CD8-positive, alpha-beta memory T cell (primary cell): ENCODE data around the gene SSX2IP. TPM values are rescaled to one million over a fixed set of nuclear protein-coding genes. Genes with fewer than 3 reads are reported as not detected.
"Not testable (repeated sequence)": the region's sequence is repeated elsewhere in the genome, so short reads cannot be mapped to it uniquely, and the experiment has no call there.

ENCODE experiments used
- CTCF ChIA-PET: fragments of 350-600 bp; sonication (Branson Sonifier 250); formaldehyde crosslinking; loops from one replicate; lab custom pipeline; 2021; ENCODE audit warnings: antibody characterized with exemption; lab: Charles Lee
- POLR2A ChIA-PET: fragments of 350-600 bp; sonication (Branson Sonifier 250); formaldehyde crosslinking; loops from one replicate; lab custom pipeline; 2021; ENCODE audit warnings: antibody characterized with exemption; lab: Charles Lee
- DNase-seq, 5 donors: peaks; one replicate each; pipeline versions ENCODE4 v3.0.0 to v3.0.0-alpha.2; 2020 to 2022; ENCODE audit warnings: mixed read lengths in 1 of 5
- H3K27ac ChIP-seq: one replicate; pipeline ENCODE4 v1.7.0; 2013; ENCODE audit warnings: low read depth, mild to moderate bottlenecking, low read length, moderate library complexity
- H3K27me3 ChIP-seq: 2 replicates; pipeline ENCODE4 v1.7.0; 2013; ENCODE audit warnings: low read length, mild to moderate bottlenecking; ENCODE audit not compliant: insufficient read depth, poor library complexity, severe bottlenecking
- H3K36me3 ChIP-seq: 2 replicates; pipeline ENCODE4 v1.7.0; 2013; ENCODE audit warnings: mild to moderate bottlenecking, low read length, moderate library complexity; ENCODE audit not compliant: insufficient read depth
- H3K4me1 ChIP-seq: 2 replicates; pipeline ENCODE4 v1.7.0; 2013; ENCODE audit warnings: mild to moderate bottlenecking, low read length, moderate library complexity; ENCODE audit not compliant: insufficient read depth
- H3K4me3 ChIP-seq: 2 replicates; pipeline ENCODE4 v1.7.0; 2013; ENCODE audit warnings: mild to moderate bottlenecking, low read length
- H3K9me3 ChIP-seq: 2 replicates; pipeline ENCODE4 v1.7.0; 2013; ENCODE audit warnings: mild to moderate bottlenecking, low read length
- H3K27ac Mint-ChIP-seq, 8 donors: one replicate each; pipeline ENCODE4 v1.8.0; 2020 to 2021; ENCODE audit warnings: mixed read lengths in 8 of 8, mild to moderate bottlenecking in 6 of 8, inconsistent platforms in 3 of 8, moderate library complexity in 3 of 8
- H3K27me3 Mint-ChIP-seq, 2 donors: one replicate each; pipeline ENCODE4 v1.8.0; 2020 to 2021; ENCODE audit warnings: mixed read lengths in 2 of 2, mild to moderate bottlenecking in 1 of 2, moderate library complexity in 1 of 2
- H3K36me3 Mint-ChIP-seq, 3 donors: one replicate each; pipeline ENCODE4 v1.8.0; 2020 to 2021; ENCODE audit warnings: mixed read lengths in 3 of 3, inconsistent platforms in 1 of 3, mild to moderate bottlenecking in 1 of 3
- H3K4me1 Mint-ChIP-seq, 3 donors: one replicate each; pipeline ENCODE4 v1.8.0; 2020 to 2021; ENCODE audit warnings: mixed read lengths in 3 of 3, inconsistent platforms in 1 of 3, mild to moderate bottlenecking in 1 of 3
- H3K4me3 Mint-ChIP-seq, 7 donors: one replicate each; pipeline ENCODE4 v1.8.0; 2020 to 2021; ENCODE audit warnings: mixed read lengths in 7 of 7, mild to moderate bottlenecking in 6 of 7, moderate library complexity in 4 of 7, inconsistent platforms in 2 of 7
- H3K9me3 Mint-ChIP-seq, 5 donors: one replicate each; pipeline ENCODE4 v1.8.0; 2020 to 2022; ENCODE audit warnings: mixed read lengths in 5 of 5, mild to moderate bottlenecking in 3 of 5, moderate library complexity in 2 of 5, inconsistent platforms in 1 of 5
- polyA plus RNA-seq: library from polyadenylated mRNA; unstranded; fragments of 300-500 nt; fragmentation: Illumina TruSeq; gene quantifications from one replicate; pipeline ENCODE4 v1.2.3, GENCODE V29; 2021
- total RNA-seq, 2 experiments: library from RNA; stranded (reverse); gene quantifications; one replicate each; pipeline ENCODE4 v1.2.3, GENCODE V29; 2021

The SSX2IP gene
- total and polyA plus RNA-seq, 3 experiments from 2014 or later = 8.5 to 11.4 (median 10.4) TPM

DNA sequence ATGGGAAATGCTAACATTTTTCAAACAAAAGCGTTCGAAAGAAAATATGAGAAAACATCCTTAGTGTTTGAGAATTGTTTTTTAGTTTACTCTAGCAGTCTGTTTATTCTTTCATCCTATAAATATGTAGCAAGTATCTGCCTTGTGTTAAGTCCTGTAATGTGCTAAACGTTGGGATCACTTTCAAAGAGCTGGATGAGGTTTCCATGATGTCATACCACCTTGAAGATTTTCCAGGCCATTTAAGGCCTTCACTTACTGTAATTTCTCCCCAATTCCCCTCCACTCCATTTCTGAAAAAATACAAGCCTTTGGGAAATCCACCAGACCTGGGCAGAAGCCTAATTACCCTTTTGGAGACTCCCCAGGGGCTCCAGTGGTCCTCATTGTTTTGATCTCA lies 91.8 kb downstream of the SSX2IP start:
- no peaks in the 10 kb centered on the region for H3K36me3 ChIP-seq
- ChIA-PET POLR2A (no interaction called here), CTCF (no interaction called here)
- no peak overlapping the region for H3K27ac ChIP-seq
- H3K27me3 ChIP-seq = no peaks in the 10 kb centered on the region
- H3K9me3 ChIP-seq = no peaks in the 10 kb centered on the region
- no peak overlapping the region for H3K27ac Mint-ChIP-seq
- H3K4me1 ChIP-seq = no peaks in the 10 kb centered on the region
- H3K4me3 ChIP-seq = no peak overlapping the region
- no peaks in the 10 kb centered on the region for H3K36me3 Mint-ChIP-seq
- peaks cover 0 to 5% of the 10 kb centered on the region in 2 donors for H3K27me3 Mint-ChIP-seq
- H3K4me3 Mint-ChIP-seq = no peak overlapping the region
- peaks cover 0 to 3% (median 0%) of the 10 kb centered on the region in 5 donors for H3K9me3 Mint-ChIP-seq
- DNase-seq = no peak
- no peaks in the 10 kb centered on the region for H3K4me1 Mint-ChIP-seq

DNA sequence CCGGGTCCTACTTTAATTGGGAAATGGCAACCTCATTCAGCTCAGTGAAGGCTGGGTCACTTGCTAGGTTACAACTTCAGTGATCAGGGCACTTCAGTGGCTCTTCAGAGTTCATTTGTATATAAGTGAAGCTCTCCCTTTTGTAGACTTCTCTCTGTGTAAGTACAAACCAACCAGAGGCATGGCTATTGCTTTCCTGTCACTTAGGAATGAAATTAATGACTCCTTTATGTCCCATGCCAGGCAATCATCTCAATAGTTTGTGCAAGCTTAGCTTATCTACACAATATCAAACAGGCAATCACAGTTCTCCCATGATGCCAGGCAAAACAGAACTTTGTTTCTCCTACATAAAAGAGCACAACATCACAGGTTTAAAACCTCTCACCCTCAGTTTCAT lies 93.2 kb downstream of the SSX2IP start:
- H3K27me3 Mint-ChIP-seq = peaks cover 3 to 7% of the 10 kb centered on the region in 2 donors
- H3K9me3 Mint-ChIP-seq = peaks cover 0 to 3% (median 0%) of the 10 kb centered on the region in 5 donors
- H3K4me3 Mint-ChIP-seq = no peak overlapping the region
- DNase-seq = no peak
- ChIA-PET CTCF (no interaction called here), POLR2A (no interaction called here)
- no peak overlapping the region for H3K27ac Mint-ChIP-seq
- Histone ChIP-seq H3K27ac (no peak overlapping the region), H3K9me3 (no peaks in the 10 kb centered on the region), H3K27me3 (no peaks in the 10 kb centered on the region), H3K4me1 (no peaks in the 10 kb centered on the region), H3K36me3 (no peaks in the 10 kb centered on the region), H3K4me3 (no peak overlapping the region)
- no peaks in the 10 kb centered on the region for H3K4me1 Mint-ChIP-seq
- no peaks in the 10 kb centered on the region for H3K36me3 Mint-ChIP-seq

DNA sequence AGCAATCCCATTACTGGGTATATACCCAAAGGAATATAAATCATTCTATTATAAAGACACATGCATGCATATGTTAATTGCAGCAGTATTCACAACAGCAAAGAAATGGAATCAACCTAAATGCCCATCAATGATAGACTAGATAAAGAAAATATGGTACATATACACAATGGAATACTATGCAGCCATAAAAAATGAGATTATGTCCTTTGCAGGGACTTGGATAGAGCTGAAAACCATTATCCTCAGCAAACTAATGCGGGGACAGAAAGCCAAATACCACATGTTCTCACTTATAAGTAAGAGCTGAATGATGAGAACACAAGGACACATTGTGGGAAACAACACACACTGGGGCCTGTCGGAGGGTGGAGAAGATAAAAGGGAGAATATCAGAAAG lies 95.3 kb downstream of the SSX2IP start:
- H3K9me3 Mint-ChIP-seq, H3K4me3 ChIP-seq, H3K27ac ChIP-seq, H3K9me3 ChIP-seq, DNase-seq, H3K27me3 ChIP-seq, H3K36me3 ChIP-seq, H3K4me3 Mint-ChIP-seq, H3K4me1 Mint-ChIP-seq, H3K27ac Mint-ChIP-seq, H3K4me1 ChIP-seq: not testable (repeated sequence)
- CTCF ChIA-PET = interaction anchor here (1.0 kb wide), 1 partner anchor 10 kb away, joined by 3 read pairs; no protein-coding TSS in a partner anchor
- Mint-ChIP-seq H3K27me3 (peaks cover 8 to 13% of the 10 kb centered on the region in 2 donors), H3K36me3 (peaks cover 0 to 13% (median 0%) of the 10 kb centered on the region in 3 donors)
- POLR2A ChIA-PET = interaction anchor here (0.6 kb wide), 1 partner anchor 283 kb away, joined by 3 read pairs; no protein-coding TSS in a partner anchor

Other genes starting within 250 kb of the SSX2IP start
- 10 to 100 TPM; 60.1 to 63.5 TPM for gene RPF1, start 211.2 kb downstream of the SSX2IP start, total RNA-seq
- gene RPF1, start 211.2 kb downstream of the SSX2IP start, polyA plus RNA-seq = 59.7 TPM
- under 1 TPM; 0.55 to 0.69 TPM for gene SPATA1, start 184.1 kb downstream of the SSX2IP start, total RNA-seq
- not detected for gene SPATA1, start 184.1 kb downstream of the SSX2IP start, polyA plus RNA-seq
- 100 to 1,000 TPM; 123 to 128 TPM for gene GNG5, start 183.9 kb downstream of the SSX2IP start, total RNA-seq
- gene GNG5, start 183.9 kb downstream of the SSX2IP start, polyA plus RNA-seq = 249 TPM
- 1 to 10 TPM; 8.8 to 9.1 TPM for gene CTBS, start 116.0 kb downstream of the SSX2IP start, total RNA-seq
- 18.3 TPM for gene CTBS, start 116.0 kb downstream of the SSX2IP start, polyA plus RNA-seq
- gene LPAR3, start 202.7 kb upstream of the SSX2IP start, total RNA-seq = 1 to 10 TPM in 1 of 2 experiments, under 1 TPM in 1; 0.85 to 1.1 TPM
- 1.5 TPM for gene LPAR3, start 202.7 kb upstream of the SSX2IP start, polyA plus RNA-seq